Stimulated activated CD8-positive, alpha-beta memory T cell treated with anti-CD3 and anti-CD28 coated beads, Interleukin-12 subunit alpha, Interleukin-12 subunit beta, amount 100 ng/mL, for 24 hours (primary cell): ENCODE results near the gene SETBP1.

Source experiments
- DNase-seq: peaks from one replicate; pipeline ENCODE4 v3.0.0-alpha.2; 2020; ENCODE audit errors: extremely low read depth

Gene SETBP1

DNA sequence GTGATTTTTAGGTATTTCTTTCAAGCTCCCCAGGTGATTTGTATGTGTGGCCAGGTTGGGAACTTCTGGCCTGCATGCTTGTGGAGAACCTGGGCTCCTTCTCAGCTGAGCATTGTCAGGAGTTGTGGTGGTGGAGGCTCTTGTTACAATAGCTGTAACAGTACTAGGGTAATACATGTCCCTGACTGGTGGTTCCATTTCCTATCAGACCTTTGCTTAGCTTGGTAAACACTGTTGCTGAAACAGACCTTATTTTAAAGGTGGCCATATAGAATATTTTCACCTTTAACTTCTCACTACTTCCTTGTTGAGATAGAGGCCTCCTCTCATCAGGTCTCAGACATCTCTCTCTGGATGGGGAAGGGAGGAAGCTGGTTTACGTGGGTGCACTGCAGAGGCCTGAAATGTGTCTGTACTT lies 79.2 kb downstream of the SETBP1 start:
- DNase-seq = no peak

DNA sequence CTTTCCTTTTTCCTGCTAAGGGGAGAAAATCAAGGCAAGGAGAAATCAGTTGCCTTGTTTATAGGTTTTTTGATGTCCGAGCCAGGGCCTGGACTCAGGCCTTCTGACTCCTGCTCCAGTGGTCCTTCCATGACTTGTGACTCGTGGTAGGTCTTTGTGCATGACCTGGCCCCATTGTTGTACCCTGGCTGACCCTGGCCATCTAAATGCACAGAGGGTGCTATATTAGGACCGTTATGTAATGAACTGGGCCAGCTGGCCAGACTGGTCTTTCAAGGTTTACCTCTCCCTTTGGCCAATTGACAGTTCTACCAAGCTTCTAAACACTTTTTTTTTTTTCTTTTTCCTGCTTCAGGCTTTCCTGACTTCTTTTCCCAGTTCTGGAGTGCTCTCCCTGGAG lies 81.1 kb downstream of the SETBP1 start:
- no peak for DNase-seq

DNA sequence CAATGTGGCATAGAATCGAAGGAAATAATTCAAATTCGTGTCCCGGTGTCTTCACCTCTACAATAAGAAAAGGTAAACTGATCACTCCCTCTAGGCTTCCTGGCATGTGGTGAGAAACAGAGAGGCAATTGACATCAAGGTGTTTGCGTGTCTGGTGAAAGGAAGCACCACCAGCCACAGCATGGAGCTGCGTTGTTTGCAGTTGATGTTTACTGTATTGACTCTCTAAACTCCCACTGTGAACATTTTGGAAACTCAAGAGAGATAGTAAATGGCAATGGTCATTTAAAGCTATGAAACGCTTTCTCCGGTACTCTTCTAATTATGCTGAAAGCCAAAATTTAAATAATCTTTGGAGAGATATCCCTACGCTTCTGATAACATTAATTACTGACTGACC lies 82.6 kb downstream of the SETBP1 start:
- DNase-seq = no peak

DNA sequence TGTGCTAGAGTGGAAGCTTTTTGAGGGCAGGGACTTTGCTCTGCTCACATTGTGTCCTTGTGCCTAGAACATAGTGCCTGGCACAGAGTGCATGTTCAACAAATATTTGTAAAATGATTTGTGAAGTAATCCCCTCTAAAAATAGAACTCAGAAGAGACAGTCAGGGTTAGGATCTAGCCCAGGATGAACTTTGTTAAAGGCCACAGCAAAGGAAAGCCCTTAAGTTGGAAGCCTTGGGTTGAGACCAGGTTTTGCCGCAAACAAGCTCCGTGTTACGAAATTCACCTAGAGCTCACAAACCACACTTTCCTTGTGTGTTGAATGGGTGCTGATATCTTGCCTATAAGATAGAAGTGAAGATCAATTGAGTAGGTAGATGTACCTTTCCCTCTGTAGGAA lies 84.2 kb downstream of the SETBP1 start:
- no peak for DNase-seq

DNA sequence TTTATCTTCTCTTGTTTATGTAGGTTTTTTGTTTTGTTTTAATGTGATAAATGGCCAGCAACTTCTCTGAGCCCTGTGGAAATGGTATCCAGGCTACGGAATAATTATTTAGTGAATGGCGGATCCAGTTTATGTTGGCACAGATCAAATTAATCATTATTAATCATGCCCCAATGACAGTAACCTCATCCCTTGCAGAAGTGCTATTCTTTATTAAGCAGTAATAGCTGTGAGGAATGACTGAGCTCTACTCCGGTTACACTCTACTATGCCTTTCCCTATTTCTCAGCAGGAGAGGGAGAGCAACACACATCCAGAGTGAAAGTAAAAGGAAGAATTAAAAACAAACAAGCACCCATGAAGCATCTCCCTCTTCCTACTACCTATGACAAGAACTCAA lies 84.8 kb downstream of the SETBP1 start:
- no peak for DNase-seq

DNA sequence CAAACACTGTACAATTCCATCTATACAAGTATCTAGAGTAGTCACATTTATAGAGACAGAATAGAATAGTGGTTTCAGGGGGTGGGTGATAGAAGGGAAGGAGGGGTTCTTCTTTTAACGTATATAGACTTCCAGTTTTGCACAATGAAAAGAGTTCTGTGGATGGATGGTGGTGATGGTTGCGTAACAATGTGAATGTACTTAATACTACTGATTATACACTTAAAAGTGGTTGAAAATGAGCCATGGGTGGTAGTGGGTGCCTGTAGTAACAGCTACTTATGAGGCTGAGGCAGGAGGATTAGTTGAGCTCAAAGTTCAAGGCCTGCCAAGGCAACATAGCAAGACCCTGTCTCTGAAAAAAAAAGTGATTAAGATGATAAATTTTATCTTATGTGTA lies 85.8 kb downstream of the SETBP1 start:
- DNase-seq = no peak

DNA sequence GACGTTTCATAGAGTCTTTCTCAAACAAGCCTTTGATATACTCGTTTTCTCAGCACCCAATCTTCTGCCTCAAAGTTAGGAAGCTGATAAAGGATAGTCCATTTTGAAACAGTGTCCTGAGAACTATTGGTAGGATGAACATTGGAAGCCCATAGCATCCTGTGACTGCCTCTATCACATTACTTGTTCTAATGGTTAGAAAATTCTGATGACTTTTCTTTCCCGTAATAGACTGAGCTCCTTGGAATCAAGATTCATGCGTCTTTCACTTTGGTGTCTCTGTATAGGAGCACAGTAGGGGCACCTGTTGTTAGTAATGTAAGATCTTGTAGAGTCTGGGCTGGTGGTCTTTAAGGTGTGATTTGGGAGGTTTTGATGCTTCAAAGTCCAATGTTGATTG lies 87.1 kb downstream of the SETBP1 start:
- DNase-seq = no peak

DNA sequence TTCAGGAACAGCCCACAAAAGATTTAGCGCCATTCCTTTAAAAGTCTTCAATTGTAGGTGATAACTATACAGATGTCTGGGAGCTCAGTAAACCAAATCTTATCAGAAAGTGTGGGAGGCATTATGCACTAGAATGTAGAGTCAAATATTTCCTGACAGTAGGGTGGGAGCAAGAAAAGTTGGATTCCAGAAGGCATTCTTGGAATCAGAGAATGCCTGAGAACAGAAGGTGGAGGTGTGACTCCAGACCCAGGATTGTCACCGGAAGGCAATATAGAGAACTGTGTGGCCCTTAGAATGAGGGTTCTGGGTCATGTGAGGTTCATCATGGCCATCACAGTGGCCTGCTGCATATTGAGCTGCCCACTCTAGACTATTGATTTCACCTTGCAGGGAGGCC lies 90.0 kb downstream of the SETBP1 start:
- DNase-seq = no peak

DNA sequence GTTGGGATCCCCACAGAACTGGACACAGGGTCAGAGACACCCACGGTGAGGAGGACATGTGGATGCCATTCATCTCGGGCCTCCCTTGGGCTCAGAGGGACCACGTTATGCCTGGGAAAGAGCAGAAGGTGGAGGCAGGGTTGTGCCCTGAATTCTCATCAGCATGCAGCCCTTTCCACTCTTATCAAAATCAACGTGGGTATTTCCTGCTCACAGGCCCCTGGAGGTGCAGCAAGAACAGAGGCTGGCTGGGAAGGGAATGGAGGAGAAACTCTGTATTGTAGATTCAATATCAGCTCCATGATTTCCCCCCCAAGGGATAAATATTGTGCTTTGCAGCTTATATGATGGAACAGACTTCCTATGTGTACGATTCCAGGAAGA lies 90.9 kb downstream of the SETBP1 start:
- no peak for DNase-seq

DNA sequence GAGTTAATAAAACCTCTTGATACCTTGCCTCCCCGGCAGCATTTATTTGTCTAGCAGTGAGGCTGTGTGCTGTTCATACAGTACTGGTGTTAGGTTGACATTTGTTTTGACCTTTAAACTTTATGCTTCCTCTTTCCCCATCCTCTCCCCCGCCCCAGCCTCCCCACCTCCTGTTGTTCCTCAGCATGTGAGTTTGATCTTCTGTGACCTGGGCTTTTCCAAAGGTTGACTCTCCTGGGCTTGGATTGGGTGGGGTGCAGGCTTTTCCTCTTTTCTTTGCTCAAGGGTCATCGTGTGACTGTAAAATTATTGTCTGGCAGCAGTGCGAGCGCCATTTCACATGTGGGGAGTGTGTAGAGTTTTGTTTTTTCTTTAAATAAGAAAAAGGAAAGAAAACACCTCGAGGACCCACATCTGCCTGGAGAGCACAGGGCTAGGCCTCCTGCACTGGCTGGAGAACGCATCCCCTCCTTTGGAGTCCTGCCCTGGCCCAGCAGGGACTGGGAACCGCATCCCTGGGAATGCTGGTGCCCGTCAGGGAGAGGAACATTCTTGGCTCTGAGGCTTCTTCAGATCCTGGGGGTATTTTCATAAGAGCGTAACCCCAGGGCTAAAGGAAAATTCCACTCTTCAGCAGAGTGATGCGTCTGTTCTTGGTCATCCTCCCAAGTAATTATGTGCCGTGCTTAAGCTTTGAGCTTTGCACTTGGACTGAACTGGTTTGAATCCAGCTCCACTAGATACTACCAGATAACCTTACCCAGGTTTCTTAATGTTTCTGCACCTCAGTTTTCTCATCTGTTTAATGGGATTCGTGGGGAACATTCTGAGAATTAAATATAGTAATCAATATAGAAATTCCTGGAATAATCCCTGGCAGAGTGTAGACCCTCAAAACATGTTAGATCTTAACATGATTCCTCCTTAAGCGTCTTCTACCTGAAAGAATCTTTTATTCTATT lies 91.5 kb downstream of the SETBP1 start:
- no peak for DNase-seq

DNA sequence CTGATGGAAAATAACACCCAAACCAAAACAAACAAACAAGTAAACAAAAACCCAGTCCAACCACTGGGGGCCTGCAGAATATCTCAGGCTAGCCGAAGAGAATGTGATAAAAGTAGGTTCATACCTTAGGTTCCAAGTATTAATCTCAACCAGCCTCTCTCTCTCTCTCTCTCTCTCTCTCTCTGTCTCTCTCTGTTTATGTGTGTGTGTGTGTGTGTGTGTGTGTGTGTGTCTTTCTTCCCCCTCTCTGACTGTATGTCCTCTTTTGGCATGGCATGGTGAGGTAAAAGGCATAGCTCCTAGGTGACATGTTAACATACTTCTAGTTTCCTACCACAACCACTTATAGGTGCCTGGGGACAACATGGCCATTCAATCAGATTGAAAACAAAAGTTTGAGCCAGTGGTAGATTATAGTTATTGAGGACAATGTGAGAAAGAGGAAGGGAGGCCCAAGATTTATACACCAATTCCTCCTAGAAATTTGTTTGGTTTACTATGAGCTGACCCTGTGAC lies 93.0 kb downstream of the SETBP1 start:
- no peak for DNase-seq

DNA sequence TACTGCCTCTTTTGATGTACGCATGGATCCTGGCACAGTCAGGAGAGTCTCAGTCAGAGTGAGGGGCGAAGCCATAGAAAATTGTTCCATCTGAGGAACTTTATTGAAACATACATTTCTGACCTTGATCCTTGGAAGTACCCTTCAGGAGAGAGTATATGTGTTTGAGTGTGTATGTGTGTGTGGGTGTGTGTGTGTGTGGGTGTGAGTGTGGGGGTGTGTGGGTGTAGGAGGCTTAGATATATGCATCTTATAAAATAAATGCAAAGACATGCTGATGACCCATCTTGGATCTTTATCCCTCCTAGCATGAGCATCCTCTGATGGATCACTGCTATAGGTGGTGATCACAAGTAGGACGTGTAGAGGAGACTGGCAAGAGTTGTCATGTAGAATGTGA lies 93.5 kb downstream of the SETBP1 start:
- no peak for DNase-seq

DNA sequence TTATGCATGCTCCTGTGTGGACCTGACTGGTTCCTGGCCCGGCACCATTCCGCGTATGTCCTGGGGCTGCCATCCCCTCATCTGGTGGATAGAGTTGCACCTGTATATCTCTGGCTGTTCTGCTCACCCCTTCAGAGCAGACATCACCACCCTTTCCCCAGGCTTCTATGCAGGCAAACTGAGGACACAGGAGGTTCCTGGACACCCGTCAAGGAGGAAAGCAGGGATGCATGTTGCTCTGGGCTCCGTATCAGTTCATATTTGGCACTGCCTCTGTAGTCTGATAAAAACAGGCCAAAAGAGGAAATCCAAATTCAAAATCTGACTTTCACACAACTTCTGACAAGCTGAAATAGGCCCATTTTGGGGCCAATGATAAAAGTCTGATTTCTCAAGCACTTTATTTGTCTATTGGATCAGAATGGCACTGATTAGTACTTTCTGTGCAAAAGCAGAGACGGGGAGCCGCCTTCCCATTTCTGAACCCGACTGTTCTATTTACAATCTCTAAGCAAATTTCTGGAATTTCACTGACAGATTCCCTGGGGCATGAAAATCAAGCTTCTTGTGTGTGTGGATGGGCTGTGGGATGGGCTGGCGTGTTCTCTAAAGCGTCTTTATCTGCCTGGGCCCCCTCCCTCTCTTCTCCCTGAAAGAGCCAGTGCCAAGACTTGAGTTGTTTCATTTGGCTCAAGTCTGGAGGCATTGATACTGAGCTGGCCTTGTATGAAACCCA lies 96.9 kb downstream of the SETBP1 start:
- no peak for DNase-seq

DNA sequence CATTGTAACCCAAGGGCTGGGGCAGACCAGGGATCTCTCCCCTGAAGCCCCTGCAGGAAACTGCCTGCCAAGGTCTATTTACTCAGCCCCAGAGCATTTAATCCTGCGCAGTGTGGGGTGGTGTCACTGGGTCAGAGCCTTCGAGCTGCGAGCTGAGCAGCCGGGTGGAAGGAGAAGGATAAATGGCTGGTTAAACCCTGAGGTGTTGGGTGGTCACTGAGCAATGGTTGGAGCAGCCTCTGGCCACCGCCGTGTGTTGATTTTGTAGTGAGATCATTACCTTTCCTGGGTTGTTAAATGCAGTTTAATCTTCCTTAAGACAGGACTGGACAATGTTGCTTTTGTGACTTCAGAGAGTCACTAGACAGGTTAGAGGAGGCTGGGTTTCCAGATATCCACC lies 98.1 kb downstream of the SETBP1 start:
- DNase-seq = no peak

DNA sequence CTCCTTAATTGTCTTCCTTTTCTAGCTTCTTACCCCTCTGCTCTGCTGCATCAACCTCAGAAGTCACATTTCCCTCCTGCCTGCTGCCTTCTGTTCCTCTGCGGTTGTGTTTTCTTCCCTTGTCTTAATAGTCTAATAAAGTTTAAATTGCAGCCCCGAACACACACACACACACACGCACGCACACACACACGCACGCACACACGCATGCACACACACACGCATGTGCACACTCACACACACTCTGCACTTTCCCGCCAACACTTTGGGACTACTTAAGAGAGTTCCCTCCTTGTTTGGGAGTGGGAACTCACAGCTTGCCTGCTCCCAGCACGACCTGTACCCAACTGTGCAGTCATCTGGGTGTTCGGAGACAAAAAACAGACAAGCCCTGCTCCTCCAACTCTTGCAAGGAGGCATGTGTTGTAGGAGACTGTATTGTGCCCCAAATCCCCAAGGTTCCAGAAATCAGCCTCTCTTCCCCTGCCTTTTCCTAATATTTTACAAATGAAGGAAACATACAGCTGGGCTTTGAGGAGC lies 99.1 kb downstream of the SETBP1 start:
- no peak for DNase-seq

DNA sequence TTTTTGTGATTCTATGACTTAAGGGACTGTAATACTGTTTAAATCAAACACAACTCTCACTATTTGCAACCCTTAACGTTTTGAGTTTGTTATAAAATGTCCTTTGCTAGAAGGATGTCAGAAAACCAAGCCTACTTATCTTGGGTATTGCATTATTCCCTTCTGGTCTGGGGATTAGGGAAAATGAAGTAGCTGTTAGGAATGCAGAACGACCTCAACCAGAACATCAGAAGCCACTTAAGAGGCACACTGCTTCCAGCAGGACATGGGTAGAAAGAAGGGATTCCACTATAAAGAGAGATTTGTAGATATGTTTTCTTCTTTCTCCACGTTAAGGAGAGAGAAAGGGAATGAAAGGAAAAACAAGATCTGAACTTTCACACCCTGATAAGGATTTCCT lies 101.2 kb downstream of the SETBP1 start:
- DNase-seq = no peak

DNA sequence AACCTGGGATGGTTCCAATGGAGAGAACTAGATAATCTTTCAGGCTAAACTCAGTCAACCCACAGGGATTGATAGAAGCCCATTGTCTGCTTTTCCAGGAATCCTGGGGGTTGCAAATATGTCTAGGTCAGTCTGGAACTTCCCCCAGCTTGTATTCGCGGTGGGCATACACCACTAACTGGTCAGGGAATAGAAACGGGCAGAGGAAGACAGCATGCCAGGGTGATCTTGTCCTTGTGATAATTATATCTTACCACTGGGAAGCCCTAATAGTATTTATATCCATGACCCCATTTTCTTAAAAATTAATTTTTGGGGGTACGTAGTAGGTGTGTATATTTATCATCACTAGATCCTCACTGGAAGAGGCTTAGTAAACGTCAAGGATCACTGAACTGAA lies 101.9 kb downstream of the SETBP1 start:
- DNase-seq = no peak

DNA sequence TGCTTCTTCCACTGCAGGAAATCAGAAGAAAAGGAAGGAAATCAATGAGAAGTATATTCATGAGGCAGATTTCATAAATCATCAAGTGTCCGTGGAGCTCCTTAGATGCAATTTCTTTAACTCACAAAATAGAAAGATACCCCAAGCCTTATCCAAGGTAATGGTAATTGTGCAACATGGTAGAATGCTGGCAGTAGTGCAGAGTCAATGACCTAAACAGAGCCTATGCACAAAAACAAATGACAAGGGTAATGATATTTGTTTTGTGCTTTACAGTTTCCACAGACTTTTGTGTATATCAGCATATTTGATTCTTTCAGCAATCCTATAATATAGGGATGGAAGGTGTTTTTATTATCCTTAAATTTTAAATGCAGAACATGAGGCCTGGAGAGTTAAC lies 102.7 kb downstream of the SETBP1 start:
- no peak for DNase-seq

DNA sequence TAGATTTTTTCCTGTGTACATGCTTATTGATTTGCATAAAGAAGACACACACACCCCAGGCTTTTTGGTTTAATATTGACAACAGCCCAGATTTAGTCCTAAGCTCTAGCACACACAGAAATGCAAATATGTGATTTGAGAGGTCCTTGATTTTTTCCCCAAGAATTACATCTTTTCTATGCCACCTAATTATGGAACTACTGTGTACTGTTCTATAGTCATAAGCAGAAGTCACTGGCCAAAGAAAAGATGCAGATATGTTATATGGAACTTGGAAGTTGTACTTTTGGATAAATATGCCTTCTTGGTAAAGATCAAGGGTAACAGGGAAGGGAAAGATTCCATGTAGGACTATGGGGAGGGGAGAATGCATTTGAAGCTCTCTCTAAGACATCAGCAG lies 105.6 kb downstream of the SETBP1 start:
- no peak for DNase-seq

DNA sequence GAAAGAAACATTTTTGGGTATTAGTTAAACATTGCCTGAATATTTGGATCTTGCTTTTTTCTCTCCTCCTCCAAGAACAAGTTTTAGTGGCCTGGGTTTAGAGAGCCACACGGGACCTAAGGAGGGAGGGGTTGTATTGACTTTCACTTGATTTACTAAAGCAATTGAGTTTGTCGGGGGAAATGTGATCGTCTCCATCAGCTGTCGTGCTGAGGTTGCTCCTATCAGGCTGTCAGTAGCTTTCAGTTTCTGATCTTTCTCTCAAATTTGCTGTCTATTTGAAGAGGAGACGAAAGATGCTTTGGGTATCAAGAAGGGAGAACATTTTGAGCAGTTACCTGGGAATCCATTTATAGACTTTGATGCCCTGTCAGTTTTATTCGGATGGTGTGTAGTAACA lies 106.0 kb downstream of the SETBP1 start:
- no peak for DNase-seq

DNA sequence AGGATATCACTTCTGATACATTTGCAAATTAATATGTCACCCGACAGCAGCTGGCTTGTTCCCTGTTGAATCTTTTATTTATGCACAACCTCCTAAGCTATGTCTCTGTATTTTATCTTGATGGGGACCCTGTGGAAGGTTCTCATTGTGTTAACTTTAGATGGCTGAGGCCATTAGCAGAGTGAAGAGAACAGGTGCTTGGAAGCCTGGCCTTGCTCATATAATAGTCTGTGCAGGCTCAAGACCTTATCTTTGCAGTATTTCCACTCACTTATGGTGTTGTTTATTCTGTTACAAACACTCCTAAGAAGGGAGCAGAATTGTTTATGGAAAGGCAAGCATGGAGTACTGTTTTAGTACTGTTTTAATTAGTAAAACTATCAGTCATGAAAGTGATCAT lies 107.6 kb downstream of the SETBP1 start:
- DNase-seq = no peak

DNA sequence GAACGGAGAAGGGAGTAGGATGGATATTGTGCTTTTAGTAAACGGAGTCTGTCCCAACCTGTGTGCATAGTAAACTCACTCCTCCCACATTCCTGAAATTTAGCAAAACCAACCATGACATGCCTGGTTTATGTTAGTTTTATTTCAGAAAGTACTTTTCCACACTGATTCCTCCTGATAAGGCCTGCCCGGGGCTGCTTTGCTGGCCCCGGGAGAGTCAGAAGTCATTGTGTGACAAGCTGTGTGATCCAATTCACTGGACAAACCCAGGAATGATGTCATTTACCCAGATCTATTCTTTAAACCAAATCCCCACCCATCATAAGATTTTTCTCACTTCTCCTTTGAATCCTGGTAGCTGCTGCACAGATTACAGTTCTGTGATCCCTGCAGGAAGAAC lies 109.0 kb downstream of the SETBP1 start:
- DNase-seq = no peak

DNA sequence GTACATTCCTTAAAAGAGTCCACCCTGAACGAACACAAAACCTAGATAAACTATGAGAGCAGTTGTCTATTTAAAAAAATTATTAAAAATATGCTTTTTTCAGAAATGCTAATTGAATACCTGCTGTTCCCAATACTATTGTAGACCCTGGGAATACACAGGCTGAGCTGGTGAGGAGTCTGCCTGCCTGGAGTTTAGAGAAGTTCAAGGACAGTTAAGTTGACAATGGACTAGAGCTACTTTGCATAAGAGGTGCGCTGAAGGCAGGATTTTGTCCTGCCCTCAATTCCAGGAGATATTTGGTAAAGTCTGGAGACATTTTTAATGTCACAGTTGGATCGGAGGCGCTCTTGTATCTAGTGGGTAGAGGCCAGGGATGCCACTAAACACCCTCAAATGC lies 110.2 kb downstream of the SETBP1 start:
- DNase-seq = no peak
